ENCODE results near the gene CTBP2.

Gene CTBP2

GRCh38 chr10:125039354-125039769, 121.0 kb downstream of the CTBP2 start:
- DNase-seq: no peak

- peak; percentile 55 for DNase-seq
Measured at GRCh38 chr10:125038637-125039036, 121.7 kb downstream of the CTBP2 start.

- peak; percentile 73 for DNase-seq
Measured at GRCh38 chr10:125037145-125037877, 123.1 kb downstream of the CTBP2 start.

- no peak for DNase-seq
Measured at GRCh38 chr10:125035588-125036295, 124.6 kb downstream of the CTBP2 start.

DNA sequence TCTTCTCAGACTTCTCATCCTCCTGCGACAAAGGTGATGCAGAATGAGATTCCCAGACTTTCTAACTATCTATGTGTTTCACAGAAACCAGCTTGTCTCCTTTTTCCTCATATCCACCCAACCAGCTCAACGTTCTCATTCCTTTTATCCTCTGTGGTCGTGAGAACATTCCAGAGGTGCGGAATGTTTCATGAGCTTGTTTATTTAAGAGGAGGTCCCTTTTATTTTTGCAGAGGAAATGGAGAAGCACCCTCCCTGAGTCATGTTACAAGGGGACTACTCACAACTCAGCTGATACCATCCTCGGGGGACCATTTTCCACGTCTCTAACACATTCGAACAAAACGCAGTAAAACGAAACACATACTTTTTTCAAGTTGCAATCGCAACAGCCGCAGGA, 125.2 kb downstream of the CTBP2 start:
- peak; percentile 97 for DNase-seq

DNA sequence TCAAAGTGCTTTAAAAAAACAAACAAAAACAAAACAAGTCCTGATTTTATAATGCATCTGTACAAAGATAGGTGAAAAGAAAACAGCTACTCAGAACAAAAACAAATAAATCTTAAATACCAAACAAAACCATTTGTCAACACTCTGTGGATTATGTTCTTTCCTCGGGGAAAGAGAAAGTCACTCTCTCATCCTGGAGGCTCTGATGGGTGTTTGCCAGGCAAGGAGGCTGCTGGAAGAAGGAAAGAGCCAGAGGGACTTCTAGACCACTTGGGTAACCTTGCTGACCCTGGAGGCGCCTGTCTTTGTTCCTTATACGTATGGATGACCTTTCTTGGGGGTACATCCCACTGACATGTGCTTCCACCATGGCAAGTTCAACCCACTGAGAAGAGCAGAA, 125.7 kb downstream of the CTBP2 start:
- no peak for DNase-seq

DNA sequence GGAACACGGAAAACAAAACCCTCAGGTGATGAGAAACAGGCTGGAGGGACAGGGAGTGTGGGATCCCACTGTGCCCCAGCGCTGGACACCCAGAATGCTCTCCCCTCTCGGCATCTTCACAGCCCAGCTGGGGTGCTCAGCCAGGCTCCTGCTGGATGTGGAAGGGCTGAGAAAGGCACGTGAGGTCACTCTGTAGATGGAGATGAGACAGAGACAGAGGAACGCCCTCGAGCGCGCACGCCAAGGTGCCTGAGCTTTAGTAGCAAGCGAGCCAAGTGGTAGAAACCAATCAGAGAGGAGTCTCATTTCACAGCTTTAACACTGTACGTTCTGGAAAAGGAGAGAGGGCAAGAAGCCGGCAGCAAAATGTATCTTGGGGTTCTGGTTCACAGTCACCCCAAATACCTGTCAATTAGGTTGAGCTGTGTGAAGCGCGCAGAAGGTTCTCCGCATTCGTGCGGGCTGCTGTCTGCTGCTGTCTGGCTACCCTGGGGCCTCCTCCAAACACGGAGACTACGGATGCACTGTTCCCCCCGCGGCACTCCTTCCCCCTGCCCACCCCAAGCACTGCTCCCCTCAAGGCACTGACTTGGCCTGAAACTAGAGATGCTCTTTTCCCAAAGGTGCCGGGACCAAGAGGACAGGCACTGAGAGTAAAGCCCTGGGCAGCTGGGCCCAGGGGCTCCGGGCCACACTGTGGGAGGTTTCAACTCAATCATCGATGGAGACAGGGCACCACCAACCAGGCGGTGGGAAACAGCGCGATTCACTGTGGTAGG, 127.0 kb downstream of the CTBP2 start:
- no peak for DNase-seq

GRCh38 chr10:125032474-125033020, 127.8 kb downstream of the CTBP2 start:
- no peak for DNase-seq

- no peak for DNase-seq
Measured at GRCh38 chr10:125030567-125031197, 129.7 kb downstream of the CTBP2 start.

- peak; percentile 31 for DNase-seq
Measured at GRCh38 chr10:125029584-125030242, 130.7 kb downstream of the CTBP2 start.

- DNase-seq: peak; percentile 42
Measured at GRCh38 chr10:125027871-125028869, 132.2 kb downstream of the CTBP2 start.

DNA sequence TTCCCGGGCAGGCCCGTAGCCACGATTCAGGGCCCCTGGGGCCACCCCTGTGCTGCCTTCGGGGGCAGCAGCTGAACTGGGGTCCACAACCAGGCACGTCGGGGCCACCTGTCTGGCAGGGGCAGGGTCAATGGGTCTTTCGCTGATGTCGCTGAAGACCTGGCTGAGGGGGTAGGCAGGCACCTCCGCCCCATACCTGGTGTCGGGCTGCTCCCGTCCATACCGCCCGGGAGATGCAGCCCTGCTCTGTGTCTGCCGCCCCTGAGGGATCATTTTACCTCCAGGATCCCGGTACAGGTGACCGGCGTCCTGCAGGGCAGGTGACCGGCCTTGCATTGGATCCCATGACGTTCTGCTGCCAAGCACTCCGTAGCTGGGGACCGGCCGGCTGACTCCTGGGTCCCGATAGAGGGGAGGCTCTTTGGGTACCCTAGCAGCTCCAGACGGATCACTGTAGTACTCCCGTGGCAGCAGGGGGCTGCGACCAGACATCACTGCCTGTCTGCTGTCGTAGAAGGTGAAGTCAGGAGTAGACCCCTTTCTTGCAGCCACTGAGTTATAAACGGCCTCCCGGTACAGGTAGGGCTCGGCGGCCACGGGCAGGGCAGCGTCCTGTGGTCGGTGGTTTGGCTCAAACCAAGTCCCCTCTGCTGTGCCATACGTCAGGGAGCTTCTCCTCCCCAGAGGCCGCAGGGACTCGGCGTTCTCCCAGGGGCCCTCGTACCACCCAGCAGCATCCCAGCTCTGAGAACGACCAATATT, 133.2 kb downstream of the CTBP2 start:
- no peak for DNase-seq

DNA sequence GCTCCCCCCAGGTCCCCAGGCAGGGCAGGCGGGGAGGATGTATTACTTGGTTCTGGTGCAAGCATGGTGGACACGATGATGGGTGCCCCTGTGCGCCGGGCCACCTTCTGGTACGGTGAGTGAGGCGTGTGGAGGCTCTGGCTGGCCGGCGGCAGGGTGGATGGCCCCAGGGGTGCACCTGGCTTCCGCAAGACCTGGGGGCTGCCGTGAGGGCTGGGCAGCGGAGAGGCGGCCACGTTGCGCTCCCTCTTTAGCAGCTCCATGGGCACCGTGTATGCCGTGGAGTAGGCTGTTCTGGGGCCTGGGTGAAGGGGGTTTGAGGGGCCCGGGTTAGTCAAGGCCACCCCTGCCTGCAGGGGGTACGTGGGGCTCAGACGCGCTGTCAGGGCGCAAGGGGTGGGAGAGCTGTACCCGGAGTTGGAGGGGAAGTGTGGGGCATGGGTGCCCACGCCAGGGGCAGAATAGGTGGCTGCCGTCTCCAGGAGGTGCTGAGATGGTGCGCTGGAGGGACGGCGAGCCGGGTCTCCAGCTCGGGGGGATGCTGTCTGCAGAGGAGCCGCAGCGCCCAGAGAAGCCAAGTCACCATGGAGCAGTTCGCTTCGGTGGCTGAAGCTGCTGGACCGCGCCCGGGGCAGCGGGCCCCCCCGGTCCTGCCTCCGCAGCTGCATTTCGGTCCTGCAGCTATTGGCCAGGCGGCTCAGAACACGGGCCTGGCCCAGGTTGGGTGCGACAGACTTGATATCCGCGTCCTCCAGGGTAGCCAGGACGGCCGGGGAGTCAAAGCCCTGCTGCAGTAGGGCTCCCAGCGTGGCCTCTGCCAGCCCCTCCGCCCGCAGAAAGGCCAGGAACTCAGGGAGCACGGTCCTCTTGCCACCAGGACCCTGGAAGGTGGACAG, 134.1 kb downstream of the CTBP2 start:
- DNase-seq: no peak

DNA sequence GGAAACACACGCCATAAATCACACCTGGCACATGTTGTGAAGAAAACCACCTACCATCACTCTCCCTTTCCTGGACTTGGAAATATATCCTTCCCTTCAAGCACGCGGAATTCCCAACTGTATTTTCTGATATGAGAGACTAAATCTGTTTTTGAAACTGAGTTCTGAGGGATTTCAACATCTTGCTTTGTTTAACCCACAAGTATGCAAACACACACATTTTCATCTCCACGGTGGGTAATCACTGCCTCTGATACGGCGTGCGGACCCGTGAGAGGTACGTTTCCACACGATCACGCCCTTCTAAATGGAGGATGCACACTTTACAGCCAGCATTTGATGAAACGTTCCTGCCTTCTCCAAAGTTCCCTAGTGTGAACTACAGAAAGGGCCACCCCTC, 135.0 kb downstream of the CTBP2 start:
- peak; percentile 24 for DNase-seq

- no peak for DNase-seq
Measured at GRCh38 chr10:125024497-125025234, 135.7 kb downstream of the CTBP2 start.

DNA sequence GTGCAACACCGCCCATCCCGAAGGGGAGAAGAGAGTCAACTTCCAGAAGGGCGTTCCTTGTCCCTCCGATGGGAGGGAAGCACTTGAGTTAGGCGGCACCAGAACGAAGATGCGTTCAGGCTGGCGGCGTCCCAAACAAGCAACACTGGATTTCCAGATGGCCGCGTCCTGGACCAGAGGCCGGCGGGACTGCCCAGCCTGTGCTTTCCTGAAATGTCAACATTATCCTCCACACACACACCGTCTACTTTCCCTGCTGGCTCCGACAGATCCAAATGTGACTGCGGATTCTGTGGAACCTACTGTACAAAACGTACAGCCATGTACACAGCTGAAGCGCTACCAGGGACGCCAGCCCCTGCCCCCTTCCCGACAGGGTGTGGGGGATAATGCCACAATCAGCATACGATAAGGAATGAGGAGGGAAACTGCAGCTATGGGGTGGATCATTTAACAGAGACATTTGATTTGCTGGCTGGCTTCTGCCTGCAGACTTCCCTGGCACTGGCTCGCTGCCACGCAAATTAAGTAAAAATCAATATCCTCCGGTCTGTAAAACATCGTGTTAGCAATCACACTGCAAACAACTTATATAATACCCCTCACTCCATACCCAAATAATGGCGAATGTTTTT, 136.4 kb downstream of the CTBP2 start:
- DNase-seq: no peak

GRCh38 chr10:125023255-125023654, 137.1 kb downstream of the CTBP2 start:
- no peak for DNase-seq

GRCh38 chr10:125022671-125023070, 137.7 kb downstream of the CTBP2 start:
- DNase-seq: no peak
